SIG-M5 treated with dmso at 0.1 percent for 504 hours (cell line): ENCODE data around the gene PTPN5.
A peak's percentile ranks its signal among the peaks of the same experiment; 100 is the strongest.

ENCODE experiments used
- DNase-seq: peaks from one replicate; lab custom pipeline; 2025; ENCODE audit not compliant: unreplicated experiment; lab: John Stamatoyannopoulos, UW

The PTPN5 gene

DNA sequence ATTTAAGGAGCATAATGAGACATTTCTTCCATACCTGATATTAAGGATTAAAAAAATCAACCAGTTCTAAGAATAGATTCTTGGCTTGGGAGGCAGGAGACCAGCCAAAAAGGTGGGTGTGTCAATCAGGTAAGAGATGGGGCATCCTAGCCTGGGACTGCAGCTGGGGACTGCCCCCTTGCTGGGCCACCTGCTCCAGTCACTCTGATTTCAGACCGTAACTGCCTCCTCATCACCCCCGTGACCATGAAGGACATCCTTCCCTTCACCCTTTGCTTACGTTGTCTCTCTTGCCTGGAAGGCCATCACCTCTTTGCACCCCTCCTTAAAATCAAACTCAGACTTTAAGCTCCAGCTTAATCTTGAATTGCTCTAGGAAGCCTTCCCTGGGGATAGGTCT is 17.9 kb downstream of the PTPN5 start:
- no peak for DNase-seq

DNA sequence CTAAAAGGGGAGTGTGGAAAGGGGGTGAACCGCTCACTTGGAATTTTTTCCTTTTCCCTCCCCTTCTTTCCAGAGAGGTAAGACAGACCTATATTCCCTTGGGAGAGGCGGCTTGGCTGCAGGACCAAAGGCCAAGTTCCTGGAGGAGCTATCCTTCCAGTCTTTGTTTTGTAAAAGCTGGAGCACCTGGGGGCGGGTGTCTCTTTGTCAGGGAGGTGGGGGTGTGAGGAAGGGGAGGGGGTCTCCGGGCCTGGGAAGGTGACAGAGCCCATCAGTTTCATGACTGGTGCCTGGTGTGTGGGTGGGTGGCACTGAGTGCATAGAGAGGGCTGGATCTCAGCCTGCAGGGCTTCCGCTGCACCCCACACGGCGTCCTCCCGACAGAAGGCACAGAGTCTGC is 18.5 kb downstream of the PTPN5 start:
- no peak for DNase-seq

DNA sequence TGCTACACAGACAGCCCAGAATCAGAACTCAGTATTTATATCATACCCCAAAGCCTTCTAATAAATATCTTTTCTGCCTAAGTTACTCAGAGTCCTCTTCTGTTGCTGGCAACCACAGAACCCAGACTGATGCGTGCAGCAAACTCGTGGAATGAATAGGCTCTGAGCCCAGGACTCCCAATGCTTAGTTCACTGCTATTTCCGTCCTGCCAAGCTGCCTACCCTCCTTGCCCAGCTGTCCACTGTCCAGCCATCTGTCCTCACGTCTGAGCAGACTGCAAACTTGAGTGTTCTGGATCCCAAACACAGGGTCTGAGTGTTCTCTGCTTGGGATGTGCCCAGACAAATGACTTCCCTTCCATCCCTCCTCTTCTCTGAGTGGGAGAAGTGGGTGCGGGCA is 19.4 kb downstream of the PTPN5 start:
- DNase-seq: no peak

DNA sequence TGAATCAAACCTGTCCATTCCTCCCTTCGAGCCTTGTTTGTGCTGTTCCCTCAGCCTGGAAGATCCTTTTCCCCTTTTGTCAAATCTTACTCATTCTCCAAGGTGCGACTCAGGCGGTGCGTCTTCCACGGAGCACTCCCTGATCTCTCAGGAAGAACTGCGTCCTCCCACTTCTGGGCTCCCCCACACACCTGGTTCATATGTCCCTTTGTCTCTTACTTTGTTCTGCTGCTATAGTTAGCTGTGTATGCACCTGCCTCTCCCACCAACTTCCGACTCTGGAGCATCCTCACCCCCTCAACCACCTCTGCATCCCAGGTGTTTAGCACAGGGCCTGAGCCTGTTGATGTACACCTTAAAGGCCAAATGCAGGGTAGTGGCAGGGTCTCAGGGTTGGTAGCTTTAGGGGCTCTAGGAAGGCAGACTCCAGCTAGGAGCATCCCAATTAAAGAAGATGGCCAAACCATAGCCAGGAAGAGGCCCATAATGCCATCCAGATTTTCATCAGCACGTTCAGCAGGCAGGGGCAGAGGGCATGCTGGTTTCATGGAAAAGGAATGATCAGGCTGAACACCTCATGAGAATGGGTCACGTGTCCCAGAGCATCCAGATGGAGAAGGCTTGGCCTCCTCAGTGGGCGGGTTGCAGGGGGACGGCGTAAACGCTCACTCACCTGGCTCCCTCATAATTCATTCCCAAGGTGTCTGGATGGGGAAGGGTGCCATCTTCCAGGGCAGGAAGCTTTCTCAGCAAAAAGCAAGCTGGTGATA is 20.1 kb downstream of the PTPN5 start:
- DNase-seq: no peak

DNA sequence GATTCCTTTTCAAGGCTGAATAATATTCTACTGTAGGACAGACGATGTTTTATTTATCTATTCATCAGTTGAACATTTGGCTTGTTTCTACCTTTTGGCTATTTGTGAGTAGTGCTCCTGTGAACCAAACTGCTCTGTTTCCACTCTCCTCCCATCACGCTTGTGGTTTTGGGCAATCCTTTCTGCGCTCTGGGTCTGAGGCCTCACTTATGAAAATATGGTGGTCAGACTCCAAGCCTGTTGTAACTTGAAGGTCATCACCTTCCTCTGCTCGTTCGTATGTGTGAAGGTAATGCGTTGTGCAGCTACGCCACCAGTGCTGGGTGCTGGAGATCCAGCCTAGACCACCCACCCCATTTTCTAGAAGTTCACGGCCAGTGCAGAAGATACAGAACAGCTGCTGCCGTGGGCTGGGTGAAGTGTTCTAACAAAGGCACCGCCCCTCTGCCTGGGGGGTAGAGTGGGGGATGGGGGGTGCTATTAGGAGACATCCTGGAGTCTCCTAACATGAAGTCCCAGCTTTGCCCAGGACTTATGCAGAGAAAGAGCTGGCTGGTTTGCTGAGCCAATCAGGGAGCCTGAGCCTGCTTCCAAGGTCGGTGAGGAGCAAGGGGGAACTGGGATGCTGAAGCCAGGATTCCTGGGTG is 21.0 kb downstream of the PTPN5 start:
- DNase-seq: no peak

DNA sequence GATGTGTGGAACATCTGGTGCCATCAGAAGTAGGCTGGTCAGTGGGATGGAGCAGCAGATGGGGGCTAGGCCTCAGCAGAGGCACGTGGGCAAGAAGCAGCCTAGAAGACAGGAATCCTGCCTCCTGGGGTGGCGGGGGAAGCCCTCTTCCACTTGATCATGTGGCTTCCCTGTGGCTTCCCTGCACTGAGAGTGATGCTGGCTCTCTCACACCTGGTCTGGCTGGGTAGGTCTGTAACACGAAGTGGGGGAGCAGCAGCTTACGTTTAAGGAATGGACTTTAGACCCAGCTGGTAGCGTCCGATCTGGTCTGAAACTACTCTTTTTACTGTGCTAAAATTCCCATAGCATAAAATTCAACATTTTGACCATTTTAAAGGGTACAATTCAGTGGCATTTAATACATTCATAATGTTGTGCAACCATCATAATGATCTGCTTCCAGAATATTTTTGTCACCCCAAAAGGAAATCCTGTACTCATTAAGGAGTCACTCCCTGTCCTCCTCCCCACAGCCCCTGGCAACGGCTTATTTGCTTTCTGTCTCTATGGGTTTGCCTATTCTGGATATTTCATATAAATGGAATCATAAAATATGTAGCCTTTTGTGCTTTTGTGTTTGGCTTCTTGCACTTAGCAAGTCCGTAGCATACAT is 21.7 kb downstream of the PTPN5 start:
- DNase-seq: no peak

DNA sequence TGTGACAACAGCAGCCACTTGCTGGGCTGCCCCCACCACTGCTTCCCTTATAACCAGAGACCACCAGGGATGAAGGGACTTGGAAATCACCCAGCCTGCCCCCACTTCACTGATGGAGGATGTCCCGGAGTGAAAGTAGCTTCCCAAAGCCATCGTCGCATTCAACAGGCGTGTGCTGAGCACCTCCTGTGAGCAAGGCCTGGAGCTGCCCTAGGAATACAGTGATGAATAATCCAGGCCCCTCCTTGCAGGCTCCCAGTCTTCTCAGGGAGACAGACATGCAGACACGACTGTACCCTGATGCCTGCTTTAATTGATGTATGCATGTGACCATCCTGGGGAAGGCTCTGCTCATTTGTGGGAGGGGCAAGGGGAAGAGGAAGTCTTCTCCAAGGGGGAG is 22.6 kb downstream of the PTPN5 start:
- no peak for DNase-seq

DNA sequence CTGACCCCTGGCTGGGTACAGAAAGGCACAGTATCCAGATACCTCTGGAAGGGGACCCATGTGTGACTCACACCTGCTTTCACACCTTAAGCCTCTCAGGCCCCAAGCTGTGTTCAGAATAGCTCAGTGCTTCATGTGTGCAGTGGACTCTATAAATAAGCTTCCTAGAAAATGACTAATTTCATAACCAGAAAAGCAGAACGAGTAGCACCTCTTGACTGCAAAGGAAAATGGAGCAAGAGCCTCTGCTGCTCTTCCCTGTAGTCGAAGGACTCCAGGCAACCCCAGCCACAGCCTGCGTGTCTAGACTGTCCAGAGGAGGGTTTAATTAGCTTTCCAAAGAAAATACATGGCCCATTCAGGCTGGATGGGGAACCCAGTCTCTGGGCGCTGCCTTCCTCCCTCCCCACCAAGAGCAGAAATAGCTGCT is 23.1 kb downstream of the PTPN5 start:
- peak; percentile 59 for DNase-seq

DNA sequence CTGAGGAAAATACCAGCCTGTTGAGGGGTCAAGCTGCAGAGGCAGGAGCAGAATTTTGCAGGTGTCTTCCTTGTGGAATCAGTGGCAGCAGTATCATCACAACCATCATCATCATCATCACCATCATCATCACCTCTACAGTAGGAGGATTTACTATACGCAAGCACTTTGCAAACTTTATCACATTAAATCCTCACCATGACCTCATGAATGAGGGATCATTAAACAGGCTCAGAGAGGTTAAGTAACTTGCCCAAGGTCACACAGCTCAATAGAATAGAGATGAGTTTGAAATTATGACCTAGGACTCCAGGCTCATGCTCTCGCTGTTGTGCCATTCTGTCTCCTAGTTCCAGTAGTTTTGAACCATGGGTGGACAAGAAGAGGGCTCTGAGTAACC is 25.6 kb downstream of the PTPN5 start:
- no peak for DNase-seq

DNA sequence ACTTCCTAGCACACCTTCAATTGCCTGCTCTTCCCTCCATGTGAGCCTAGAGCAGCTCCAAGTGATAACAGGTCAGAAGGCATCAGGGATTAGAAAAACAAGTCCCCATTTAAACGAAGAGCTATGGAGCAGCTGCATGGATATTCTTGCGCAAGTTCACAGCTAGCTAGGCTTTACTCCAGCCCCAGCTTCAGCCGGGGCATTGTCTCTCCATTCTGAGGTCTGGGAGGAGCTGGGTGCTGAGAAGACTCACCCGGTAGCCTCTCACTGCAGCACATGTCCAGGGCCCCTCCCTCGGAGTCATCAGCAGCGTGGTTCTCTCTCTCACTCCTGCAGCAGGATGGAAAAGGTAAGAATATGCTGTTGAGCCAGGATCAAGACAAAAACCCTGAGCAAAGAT is 26.0 kb downstream of the PTPN5 start:
- DNase-seq: no peak

DNA sequence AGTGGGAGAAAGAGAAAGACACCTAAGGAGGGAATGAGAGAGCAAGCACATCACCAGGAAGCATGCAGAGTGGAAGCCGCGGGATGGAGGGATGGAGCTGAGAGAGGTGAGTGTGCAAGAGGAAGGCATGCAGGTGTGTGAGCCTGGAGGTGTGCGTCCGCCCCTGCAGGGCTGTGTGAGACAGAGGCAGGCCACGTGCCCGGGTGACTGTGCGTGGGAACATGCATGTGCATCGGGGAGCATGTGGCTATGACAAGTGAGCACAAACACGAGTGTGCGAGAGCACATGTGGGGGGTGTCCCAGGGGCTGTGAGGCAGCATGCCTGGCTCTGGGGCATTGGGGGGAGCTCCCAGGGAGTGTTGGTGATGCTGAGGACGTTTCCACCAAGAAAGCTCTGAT is 29.9 kb downstream of the PTPN5 start:
- no peak for DNase-seq

DNA sequence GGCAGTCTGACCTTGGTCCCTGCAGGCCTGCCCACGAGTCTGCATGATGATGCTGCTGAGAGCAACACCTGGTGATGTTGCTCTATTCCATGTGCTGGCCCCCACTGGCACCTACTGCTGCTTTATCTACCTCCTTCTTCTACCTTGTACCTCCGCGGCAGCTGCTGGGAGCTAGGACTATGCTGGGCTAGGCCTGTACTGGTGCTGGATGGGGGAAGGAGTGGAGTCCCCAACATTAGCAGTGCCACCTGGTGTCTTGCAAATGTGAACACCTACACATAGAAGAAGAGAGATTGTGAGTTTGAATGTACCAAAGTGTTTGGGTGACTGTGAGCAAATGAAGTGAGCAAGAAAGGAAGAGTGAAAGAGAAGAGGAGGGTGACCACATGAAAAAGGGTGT is 30.5 kb downstream of the PTPN5 start:
- DNase-seq: no peak

DNA sequence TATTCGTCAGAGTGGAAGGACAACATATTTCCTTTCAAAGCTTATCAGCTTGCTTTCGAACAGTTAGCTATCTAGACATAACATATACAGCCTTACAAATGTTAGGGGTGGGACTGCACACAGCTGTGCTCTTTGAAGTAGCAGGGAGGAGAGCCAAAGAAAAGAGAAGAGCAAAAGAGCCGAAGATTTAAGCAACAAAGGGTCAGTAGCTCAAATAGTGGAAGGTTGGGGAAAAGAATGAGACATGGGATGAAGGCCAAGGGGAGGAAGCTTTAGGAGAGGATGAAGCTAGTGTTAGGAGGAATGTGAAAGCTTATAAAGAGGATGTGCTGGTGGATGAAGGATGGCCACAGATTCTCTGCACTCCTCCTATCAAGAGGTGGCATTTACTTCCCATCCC is 33.8 kb downstream of the PTPN5 start:
- DNase-seq: no peak

DNA sequence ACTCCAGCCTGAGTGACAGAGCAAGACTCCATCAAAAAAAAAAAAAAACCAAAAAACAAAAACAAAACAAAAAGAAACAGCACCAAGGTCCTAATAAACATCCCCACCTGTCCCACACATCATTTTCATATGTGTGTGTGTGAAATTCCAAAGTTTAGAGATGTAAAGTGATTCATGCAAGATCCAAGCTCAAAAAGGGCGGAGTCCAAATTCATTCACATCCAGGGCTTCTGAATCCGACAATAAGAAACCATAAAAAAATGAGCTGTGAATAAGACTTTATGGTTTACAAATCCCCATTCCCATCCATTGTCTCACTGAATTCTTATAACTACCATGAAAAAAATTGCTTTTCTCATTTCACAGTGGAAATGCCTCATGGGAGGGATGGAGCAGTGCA is 34.7 kb downstream of the PTPN5 start:
- DNase-seq: no peak

DNA sequence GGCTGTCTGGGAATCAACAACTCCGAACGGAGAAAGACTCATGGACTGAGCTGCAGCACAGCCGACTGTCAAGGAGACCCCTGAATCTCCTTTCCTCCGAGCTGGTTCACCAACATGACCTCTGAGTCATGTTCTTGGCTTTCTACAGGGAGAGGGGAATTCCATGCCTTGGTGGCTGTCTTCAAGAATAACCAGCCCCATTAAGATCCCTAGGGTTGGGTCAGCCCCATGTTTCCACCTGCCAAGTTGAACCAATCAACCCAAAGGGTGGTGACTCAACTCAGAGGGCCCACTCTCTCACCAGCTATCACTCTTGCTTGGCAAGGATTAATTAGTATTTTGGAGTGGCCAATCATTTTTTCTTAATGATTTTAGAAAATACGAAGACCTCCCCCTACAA is 37.3 kb downstream of the PTPN5 start:
- no peak for DNase-seq

DNA sequence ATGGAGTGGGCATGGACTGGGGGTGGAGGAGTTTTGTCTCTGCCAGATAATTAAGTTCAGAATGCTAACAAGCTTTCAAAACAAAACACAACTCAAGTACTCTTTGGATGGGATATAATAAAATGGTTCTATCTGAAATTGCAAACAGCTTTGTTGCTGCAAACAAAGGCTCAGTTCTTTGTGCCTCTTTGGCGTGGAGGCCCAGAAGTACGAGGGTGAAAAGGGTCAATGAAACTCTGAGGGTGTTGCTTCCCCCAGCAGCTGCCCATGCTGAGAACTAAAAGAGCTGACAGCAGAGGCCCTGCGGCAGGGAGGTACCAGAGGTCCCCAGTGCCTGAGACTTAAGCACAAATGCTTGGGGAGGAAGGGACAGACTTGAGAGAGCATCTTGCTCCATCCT is 39.1 kb downstream of the PTPN5 start:
- no peak for DNase-seq

DNA sequence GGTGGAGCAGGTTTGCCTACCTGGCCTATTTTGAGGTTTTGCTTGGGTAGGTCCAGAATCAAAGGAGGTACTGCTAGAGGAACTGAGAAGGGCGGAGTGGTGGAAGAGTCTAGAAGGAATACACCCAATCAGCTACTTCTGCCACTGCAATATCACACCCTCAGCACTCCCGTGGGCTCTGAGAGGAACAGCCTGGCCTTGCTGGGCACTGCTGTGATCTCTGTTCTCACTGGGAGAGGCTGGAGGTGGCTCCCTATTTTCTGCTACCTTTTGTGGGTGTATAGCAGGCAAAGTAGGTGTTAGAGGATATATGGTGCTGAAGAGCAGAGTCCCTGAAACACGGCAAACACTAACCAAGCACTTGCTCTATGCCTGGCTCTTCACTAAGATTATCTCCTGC is 40.7 kb downstream of the PTPN5 start:
- no peak for DNase-seq

DNA sequence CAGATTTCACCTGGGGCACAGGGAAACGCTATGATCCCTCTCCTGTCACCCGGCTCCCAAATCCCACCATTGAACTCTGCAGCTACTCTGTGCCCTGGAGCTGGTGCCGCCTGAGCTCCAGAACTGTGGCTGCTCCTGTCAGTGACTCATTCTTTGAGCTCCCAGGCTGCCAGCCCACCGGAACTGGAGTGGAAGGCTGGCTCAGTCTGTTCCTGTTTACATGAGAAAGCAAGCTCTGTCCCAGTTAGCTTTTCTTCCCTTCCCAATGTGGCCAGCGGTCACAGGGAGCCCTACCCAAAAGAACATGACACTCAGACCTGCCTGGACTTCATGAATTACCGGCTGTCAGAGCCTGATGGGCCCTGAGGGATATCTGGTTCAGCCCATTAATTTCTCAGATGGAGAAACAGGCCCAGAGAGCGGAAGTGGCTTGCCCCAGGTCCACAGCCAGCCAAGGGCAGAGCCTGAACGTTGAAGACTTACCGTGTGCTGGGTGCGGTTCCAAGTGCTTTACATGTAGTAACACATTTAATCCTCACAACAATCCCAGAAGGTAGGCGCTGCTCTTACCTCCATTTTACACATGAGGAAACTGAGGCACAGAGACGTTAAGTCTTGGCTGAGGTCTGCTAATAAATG is 41.8 kb downstream of the PTPN5 start:
- no peak for DNase-seq

DNA sequence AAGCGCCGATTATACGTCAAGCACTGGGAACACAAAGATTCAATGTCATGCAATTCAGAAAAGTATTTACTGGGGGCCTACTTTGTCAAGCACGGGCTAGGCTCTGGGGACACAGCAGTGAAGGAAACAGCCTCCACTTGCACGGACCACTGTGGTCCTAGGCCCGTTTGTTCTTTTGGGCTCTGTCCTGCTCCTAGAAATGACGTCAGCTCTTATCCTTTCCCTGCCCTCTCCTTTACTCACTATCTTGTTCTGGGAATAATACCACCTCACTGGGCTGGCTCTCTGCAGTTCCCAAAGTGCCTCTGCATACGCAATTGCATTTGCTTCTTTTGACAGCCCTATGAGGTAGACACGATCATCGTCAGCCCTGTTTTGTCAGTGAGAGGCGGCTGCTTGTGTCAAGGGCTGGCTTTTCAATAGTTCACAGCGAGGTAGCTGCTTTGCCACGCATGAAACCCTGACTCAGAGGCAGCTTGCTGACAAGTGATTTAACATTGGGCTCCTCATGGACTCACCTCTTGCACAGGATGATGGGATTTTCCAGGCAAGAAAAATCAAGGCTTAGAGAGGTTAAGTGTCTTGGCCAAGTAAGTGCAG is 42.7 kb downstream of the PTPN5 start:
- no peak for DNase-seq

DNA sequence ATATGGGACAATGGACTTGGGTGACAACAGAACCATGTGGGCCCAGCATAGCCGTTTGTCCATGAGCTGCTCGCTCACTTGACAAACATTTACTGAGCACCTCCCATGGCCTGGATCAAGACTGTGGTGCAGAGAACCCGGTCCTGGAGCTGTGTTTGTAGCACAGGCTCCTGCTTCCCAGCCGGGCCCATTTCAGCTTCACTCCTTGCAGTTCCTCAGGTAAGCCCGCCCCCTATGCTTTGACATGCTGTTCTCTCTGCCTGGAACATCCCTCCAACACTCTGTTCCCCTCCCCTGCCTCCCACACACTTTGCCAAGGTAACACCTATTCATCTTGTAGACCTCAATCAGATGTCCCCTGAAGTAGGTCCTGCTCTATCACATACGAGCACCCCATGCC is 46.3 kb downstream of the PTPN5 start:
- no peak for DNase-seq

DNA sequence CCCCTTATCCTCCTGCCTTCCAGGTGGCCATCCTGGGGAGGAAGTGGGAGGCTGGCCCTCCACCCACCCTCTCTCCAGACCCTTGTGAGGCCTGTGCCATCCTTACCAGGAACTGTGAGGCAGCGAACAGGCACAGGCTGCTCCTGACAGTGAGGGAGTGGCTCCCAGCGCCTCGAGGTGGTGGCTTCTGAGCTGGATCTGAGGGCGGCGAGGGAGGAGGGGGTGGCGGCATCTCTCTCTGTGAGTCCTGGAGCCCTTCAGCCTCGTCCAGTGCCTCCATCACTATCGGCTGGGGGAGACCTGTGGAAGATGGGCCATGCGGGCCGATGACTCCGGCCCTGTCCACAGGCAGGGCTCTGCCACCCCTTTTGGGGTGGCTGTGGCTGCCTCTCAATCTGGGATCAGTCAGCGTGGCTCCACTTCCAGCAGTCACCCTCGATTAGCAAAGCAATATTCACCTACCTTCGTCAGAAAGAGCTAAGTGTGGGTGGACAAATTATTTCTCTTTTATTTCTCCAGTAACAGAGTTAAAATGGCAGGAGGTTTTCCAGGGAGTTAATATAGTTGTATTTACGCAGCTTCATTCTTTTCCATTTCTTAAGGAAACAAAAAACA is 47.6 kb downstream of the PTPN5 start:
- no peak for DNase-seq
